GM18519 (cell line): Measurements from ENCODE around the gene MEF2B.
A peak's percentile ranks its signal among the peaks of the same experiment; 100 is the strongest.

Experiments
- ATAC-seq: cut with Tn5 transposase; IDR thresholded peaks from one replicate; pipeline ENCODE4 v1.9.1; 2021; ENCODE audit warnings: mild to moderate bottlenecking, moderate library complexity; ENCODE audit not compliant: unreplicated experiment, low FRiP score

MEF2B gene

GRCh38 chr19:19170053-19170872, at the start of gene MEF2B:
Gene MEF2B (minus strand): TSS chr19:19170263. CDS start chr19:19150735, 19,528 bp downstream.
- peak; percentile 65 for ATAC-seq

GRCh38 chr19:19218911-19219310, 48.8 kb upstream of the MEF2B start:
- no peak for ATAC-seq

GRCh38 chr19:19217099-19217498, 47.0 kb upstream of the MEF2B start:
- no peak for ATAC-seq

GRCh38 chr19:19215792-19216191, 45.7 kb upstream of the MEF2B start:
- ATAC-seq = no peak

- ATAC-seq = no peak
Observed at GRCh38 chr19:19214892-19215291, 44.8 kb upstream of the MEF2B start.

GRCh38 chr19:19214159-19214490, 44.1 kb upstream of the MEF2B start:
- no peak for ATAC-seq

GRCh38 chr19:19213426-19214158, 43.5 kb upstream of the MEF2B start:
- ATAC-seq = no peak

- no peak for ATAC-seq
Observed at GRCh38 chr19:19212916-19213315, 42.9 kb upstream of the MEF2B start.

GRCh38 chr19:19211499-19212420, 41.7 kb upstream of the MEF2B start, which contains the start of gene NCAN:
Gene NCAN (plus strand): TSS chr19:19211958. CDS start chr19:19216954, 4,996 bp downstream.
- no peak for ATAC-seq

- no peak for ATAC-seq
Observed at GRCh38 chr19:19209372-19209771, 39.3 kb upstream of the MEF2B start.

- no peak for ATAC-seq
Observed at GRCh38 chr19:19207637-19208572, 37.8 kb upstream of the MEF2B start.

GRCh38 chr19:19206938-19207337, 36.9 kb upstream of the MEF2B start:
- ATAC-seq = no peak

GRCh38 chr19:19205416-19206410, 35.6 kb upstream of the MEF2B start:
- no peak for ATAC-seq

GRCh38 chr19:19204181-19204580, 34.1 kb upstream of the MEF2B start:
- no peak for ATAC-seq

GRCh38 chr19:19203012-19203856, 33.2 kb upstream of the MEF2B start, which contains the start of gene NR2C2AP:
Gene NR2C2AP (minus strand): TSS chr19:19203414. CDS start chr19:19203060, 354 bp downstream.
- ATAC-seq = peak; percentile 43

- ATAC-seq = no peak
Observed at GRCh38 chr19:19202707-19203011, 32.6 kb upstream of the MEF2B start.
